Stimulated activated CD8-positive, alpha-beta memory T cell treated with anti-CD3 and anti-CD28 coated beads, Interleukin-15, amount 100 ng/mL, for 1 hour (primary cell): Measurements from ENCODE around the gene SDF4.
"Not testable (repeated sequence)": the region's sequence is repeated elsewhere in the genome, so short reads cannot be mapped to it uniquely, and the experiment has no call there.

Experiments
- DNase-seq: peaks from one replicate; pipeline ENCODE4 v3.0.0-alpha.2; 2020; ENCODE audit warnings: low read depth

The SDF4 gene

DNA sequence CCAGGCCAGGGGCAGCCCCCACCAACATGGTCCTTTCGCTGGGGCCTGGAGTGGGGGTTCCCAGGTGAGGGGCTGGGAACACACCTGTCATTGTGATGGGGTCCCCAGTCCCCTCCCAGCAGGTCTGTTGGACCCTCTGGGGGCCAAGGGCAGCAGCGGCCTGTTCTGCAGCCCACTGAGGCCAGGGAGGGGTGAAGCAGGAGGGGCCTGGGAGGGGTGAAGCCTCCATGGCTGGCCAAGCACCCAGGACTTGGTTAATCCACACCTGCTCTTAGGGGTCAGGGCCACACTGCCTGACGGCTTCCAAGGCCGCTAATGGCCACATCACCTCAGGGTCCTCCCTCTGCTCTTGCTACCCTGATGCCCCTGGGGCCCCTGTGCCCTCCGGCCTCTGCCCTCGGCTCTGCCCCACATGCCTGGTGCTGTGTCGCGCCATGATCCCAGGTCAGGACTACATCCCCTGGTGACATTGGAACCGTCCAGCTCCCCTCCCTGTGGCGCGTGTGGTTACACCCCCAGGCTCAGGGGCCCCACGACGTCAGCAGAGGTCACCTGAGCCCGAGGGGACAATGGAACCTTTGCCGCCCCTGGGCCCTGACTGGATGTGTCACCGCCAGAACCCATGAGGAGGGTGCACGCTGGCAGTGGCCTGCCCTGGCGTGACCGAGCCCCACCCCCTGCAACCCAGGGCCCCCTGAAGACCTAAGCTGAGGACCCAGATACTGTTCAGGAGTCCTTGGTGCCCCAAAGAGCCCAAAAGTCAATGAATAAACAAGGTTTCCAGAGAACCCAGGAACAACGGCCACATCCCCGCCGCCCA, 32.5 kb downstream of the SDF4 start:
- no peak for DNase-seq

DNA sequence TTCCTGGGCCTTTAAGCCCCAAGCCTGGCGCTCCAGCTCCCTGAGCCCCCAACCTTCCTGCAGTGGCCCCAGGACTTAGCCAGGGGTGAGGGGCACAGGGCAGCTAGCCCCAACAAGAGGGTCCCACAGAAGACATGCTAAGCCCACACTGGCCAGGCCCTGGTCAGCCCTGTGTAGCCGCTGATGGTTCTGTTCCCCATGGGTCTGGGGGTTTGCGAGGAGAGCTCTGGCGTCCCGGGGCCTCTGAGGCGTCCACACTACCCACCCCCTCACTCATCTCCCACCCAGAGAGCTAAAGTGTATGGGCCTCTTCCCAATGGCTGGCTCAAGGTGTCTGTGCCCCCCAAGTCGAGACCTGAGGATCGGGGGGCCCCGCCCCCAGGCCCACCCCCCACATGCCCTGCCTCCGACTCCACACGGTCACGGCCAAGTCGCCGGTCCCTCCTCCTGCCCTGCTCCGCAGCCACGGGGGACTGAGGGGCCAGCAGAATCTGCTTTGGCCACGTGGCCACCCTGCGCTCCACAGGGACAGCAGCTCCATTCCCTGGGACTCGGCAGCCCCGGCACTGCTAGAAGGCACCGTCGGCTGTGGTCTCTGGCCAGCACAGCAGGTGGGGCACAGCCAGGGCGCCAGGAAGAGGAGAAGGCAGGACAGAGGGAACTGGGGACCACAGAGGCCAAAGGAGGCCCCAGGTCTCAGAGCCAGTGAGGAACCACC, 33.2 kb downstream of the SDF4 start:
- DNase-seq, result no peak

DNA sequence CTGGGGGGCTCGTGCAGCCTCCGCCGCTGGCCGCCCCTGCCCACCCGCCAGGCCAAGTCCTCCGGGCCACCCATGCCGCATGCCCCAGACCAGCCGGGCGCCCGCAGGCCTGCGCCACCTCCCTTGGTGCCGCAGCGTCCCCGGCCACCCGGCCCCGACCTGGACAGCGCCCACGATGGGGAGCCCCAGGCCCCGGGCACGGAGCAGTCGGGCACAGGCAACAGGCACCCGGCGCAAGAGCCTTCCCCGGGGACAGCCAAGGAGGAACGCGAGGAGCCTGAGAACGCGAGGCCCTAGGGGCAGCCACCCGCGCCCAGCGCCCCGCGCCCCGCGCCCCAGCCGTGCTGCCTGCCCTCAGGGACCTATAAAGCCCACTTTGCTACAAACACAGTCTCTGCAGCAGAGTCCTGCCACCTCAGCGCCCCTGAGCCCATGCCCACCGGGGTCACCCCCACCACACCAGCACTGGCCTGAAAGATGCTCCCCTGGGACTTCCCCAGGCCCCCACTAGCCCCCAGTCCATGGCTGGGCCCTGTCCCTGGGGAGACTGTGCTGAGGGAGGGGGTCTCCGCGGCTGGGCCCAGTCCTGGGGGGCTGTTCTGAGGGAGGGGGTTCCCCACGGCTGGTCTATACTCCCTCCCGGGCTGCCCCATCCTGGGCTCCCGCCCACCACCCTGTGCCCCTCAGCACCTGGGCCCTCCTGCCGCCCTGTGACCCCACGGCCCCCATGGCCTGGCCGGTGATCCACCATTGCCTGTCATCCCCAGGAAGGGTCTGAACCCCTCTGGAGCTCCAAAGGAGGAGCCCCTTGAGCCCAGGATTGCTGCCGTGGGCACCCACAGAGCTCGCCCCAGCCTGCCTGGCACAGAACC, 34.0 kb downstream of the SDF4 start:
- no peak for DNase-seq

DNA sequence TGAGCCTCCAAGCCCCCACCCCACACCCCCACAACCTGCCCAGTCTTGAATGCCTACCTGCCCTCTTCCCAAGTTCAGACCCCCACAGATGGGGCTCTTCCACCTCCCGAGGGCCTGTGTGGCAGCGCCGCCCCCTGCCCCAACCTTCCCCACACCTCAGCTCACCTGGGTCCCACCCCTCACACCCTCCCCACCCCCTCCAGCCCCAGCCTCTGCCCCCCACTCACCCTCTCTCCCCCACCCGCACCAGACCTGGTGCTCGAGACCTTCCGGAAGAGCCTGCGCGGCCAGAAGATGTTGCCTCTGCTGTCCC, 34.7 kb downstream of the SDF4 start:
- DNase-seq, result no peak

DNA sequence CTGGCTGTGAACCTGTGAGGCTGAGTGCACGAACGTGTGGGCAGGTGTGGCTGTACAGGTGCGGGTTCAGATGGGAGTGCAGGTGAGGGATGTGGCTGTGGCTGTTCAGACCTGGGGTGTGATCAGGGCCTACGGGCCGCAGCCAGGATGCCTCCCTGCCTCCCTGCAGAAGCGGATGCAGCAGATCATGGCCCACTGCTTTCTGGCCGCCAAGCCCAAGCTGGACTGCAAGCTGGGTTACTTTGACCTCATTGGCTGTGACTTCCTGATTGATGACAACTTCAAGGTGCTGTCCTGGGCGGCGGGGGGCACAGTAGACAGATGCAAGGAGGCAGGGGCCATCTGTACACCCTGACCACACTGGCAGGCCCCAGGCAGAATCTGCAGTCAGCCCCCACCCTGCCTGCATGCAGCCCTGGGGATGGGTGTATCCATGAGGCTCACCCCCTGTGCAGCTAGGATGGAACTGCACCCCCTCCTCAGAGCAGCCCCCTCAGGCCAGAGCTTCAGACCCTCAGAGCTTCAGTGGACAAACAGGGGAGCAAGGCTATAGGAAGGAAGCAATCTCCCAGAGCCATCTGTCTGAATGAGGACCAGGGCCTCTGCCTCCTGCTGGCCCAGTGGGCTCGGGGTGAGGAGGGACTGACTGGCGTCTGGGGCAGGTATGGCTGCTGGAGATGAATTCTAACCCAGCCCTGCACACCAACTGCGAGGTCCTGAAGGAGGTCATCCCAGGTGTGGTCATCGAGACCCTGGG, 35.2 kb downstream of the SDF4 start:
- DNase-seq, result no peak

DNA sequence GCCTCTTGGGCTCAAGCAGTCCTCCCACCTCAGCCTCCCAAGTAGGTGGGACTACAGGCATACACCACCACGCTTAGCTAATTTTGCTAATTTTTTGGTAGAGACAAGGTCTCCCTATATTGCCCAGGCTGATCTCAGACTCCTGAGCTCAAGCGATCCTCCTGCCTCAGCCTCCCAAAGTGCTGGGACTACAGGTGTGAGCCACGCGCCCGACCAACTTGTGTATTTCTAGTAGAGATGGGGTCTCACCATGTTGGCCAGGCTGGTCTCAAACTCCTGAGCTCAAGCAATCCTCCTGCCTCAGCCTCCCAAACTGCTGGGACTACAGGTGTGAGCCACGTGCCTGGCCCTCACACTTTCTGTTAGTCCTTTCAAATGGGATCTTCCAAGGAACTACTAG, 36.1 kb downstream of the SDF4 start:
- DNase-seq, result not testable (repeated sequence)

DNA sequence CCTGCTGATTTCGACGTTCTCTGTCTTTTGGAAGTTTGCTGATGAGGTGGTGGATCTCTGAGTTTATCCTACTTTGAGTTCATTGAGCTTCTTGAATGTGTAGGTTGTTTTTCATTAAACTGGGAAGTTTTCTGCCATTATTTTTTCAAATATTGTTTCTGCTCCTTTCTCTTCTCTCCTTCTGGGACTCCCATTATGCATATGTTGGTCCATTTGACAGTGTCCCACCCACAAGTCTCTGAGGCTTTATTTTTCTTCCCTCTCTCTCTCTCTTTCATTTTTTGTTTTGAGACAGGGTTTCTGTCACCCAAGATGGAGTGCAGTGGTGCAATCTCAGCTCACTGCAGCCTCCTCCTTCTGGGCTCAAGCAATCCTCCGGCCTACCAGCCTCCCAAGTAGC, 37.1 kb downstream of the SDF4 start:
- DNase-seq, result no peak

DNA sequence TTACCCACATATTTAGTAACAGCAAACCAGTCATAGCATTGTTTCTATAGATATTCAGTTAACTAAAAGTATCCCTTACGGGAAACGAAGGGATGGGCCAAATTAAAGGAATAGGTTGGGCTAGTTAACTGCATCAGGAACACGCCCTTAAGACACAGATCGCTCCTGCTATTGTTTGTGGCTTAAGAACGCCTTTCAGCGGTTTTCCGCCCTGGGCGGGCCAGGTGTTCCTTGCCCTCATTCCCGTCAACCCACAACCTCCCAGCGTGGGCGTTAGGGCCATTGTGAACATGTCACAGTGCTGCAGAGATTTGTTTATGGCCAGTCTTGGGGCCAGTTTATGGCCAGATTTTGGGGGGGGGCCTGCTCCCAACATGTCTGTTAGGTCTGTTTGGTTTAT, 40.1 kb downstream of the SDF4 start:
- no peak for DNase-seq

DNA sequence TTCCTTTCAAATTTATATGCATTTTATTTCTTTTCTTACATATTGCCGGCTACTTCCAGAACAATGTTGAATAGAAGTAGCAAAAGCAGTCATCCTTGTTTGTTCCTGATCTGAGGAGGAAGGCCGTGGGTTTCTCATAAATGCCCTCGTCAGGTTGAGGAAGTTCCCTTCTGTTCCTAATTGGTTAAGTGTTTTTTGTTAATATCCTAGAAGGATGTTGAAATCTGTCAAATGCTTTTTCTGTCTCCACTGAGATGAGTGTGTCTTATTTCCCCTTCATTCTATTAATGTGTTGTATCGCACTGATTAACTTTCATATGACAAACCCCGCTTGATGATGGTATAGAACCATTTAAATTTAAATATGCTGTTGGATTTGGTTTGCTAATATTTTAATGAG, 42.7 kb downstream of the SDF4 start:
- DNase-seq, result no peak

DNA sequence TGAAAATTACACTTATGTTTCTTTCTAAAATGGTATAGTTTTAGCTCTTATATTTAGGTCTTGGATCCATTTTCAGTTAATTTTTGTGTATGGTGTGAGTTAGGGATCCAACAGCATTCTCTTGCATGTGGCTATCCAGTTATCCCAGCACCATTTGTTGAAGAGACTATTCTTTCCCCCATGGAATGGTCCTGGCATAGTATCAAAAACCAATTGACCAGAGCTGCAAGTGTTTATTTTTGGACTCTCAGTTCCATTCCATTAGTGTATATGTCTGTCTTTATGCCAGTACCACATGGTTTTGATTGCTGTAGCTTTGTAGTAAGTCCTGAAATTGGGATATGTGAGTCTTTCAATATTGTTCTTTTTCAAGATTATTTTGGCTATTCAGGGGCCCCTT, 43.9 kb downstream of the SDF4 start:
- DNase-seq, result no peak

DNA sequence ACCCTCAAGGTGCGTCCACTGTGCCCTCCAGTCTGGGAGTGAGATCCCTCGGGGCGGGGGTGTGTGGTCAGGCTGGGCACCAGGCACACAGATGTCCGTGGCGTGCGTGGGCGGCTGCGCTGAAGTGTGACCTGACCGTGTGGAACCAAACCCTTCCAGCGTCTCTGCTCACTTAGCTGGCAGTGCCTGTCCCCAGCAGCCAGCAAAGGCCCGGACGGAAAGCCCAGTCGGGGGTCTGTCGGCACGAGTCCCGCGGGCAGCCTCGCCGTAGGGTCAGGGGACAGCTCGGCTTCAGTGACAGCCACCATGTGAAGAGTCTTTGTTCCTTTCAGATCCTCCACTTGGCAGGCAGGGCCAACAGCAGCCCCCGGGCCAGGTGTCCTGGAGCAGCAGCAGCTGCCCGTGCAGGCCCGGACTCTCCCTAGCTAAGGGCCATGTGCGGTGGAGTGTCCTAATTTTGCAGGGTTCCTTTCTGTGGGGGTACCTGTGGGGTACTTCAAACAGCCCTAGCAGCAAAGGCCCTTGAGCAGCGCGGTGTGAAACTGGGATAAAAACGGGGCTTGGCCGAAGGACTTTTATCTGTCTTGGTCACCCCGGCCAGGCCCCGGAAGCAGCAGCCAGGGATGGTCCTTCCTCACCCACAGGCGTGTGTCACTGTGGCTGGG, 46.6 kb downstream of the SDF4 start:
- no peak for DNase-seq

DNA sequence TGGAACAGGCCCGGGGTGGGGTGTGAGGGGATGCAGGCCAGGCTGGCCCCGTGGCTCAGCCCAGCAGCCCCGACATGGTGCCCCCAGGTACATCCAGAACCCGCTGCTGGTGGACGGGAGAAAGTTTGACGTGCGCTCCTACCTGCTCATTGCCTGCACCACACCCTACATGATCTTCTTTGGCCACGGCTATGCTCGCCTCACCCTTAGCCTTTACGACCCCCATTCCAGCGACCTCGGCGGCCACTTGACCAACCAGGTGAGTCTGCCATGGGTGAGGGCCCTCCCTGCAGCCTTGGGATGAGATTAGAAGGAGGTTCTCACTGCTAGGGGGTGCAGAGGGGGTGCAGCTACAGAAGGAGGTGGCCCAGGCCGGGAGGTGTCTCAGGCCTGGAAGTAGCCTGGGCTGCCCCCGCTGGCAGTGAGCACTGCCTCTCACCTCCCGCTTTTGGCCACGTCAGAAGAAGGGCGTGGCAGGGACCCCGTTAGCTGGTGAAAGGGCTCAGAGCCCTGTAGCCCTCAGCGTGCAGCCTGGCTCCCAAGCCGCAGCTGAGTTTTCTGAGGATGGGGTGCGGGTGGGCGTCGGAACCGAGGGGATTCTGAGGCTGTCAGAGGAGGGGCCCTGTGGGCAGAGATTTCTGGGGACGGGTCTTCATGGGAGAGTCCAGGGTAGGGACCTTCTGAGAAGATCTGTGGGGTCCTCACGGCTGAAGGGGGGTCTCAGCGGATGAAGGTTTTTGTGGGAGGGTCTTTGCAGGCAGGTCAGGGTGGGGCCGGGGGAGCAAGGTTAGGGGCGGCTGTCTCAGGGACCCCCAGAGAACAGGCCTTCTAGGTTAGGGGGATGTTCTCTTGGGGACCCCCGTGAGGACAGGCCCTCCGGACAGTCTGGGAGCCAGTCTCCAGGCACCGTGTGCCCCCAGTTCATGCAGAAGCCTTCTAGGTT, 47.7 kb downstream of the SDF4 start:
- no peak for DNase-seq

DNA sequence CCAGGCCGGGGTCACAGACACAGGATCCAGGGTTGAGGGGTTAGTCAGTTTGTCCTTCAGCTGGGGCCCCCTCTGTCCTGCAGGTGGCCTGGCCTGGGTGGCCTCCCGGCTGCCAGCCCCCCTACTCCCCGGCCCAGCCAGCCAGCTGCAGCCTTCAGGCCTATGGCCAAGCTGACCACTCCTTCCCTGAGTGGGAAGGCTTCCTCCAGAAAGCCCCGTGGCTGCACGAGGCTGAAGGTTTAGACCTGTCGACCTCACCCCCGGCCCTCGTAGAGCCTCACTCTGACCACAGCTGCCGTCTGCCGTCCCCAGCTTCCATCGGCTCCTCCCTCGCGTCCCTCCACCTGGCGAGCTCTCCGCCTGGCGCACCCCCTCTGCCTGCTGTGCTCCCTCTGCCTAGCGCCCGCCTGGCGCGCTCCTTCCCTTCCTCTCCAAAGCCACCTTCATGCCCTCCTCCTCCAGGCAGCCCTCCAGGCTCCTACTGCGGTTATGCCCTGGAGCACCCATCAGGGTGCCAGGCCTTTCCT, 48.5 kb downstream of the SDF4 start:
- no peak for DNase-seq

DNA sequence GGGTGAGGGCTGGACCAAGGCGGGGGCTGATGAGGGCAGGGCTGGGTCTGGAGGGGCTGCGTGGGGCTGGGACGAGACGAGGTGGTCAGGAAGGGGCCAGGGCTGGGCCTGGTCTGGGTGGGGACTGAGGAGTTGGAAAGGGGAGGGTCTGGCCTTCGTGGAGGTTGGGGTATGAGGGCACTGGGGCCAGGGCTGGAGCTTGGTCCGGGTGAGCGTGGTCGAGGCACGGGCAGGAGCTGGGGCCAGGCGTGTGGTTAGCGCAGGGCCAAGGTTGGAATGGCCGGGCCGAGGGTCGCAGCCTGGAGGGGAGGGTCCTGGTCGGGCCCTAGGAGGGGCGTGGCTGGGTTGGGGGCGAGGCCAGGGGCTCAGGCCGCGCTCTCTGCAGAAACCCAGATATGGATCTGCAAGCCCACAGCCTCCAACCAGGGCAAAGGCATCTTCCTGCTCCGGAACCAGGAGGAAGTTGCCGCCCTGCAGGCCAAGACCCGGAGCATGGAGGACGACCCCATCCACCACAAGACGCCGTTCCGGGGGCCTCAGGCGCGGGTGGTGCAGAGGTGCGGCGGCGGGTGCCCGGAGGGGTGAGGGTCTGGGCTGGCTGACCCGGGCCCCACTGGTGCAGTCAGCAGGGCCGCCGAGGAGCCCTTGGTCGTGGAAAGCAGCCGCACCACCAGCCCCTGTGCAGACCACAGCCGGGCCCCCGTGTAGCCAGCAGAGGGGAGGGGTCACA, 49.1 kb downstream of the SDF4 start:
- DNase-seq, result no peak

DNA sequence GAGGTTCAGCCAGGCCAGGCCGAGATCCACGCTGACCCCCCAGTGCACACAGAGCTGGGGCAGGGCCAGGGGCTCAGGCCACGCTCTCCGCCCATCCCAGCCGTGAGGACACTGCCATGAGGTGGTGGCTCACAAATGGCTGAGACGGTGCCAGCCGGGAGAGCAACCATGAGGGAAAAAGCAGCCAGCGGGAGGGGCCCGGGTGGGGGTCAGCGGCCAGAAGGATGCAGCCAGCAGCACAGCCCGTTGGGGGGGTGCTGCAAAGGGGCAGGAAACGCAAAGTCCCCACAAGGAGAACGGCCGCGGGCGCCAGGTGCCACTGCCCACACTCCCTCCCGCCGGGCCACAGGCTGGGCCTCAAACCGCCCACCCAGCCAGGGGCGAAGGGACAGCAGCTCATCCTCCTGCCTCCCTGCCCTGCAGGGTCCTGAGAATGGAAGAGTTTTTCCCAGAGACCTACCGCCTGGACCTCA, 49.8 kb downstream of the SDF4 start:
- DNase-seq, result no peak

DNA sequence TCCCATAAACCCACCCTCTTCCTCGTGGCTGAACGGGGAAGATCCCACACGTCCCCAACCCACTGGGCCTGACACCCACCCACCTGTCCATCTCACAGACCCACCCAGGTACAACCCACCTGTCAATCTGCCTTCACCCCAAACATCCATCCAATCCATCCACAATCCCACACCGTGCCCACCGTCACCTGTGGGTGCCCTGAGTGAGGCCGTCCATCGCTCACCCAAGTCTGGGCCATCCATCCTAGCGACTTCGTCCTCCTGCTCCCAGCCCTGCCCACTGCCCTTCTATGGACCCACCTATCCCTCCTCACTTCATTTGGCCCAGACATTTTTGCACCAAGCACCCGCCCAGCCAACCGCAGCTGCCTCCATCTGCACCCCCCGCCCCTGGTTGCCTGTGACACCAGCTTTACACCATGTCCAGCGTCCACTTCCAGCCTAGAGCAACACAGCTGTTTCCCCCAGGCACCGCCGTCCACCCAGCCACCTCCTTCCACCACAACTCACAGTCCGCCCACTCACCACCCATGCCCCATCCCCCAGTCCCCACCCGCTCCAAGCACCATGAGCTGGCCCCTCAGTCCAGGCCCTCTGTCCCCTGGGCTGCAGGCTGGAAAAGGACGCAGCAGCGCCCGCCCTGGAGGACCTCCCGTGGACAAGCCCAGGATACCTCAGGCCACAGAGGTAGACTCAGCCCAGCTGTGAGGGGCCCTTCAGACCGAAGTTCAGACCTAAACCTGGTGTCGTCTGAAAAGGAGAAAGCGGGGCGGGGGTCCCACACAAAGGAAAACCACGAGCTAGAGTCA, 50.5 kb downstream of the SDF4 start:
- DNase-seq, result no peak

DNA sequence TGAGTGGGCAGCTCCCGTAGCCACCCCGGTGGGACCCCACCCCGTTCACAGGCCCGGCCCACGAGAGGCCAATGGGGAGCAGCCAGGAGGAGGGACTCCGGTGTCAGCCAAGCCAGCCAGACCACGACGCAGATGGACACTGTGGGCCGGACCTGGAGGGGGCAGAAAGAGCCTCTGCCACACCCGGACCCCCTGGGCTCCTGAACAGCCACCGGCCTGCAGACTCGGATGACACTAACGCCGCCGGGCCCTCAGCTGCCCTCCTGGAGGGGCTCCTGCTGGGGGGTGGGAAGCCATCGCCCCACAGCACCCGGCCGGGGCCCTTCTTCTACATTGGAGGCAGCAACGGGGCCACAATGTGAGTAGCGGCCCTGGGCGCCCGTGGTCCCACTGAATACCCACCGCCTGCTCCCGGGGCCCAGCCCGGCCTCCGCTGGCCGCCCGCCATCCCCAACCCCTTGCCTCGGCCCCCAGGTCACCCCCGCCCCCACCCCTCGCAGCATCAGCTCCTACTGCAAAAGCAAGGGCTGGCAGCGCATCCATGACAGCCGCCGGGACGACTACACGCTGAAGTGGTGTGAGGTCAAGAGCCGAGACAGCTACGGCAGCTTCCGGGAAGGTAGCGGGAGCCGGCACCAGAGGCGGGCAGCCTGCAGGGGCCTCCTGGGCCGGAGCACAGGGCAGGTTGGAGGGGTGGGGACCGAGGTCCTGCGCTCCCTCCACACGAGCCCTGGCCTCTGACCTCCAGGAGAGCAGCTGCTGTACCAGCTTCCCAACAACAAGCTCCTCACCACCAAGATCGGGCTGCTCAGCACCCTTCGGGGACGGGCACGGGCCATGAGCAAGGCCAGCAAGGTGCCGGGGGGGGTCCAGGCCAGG, 51.6 kb downstream of the SDF4 start:
- DNase-seq, result no peak
